Adrenal gland (tissue), 12 donors: ENCODE results near the gene DNAJB7. TPM values are rescaled to one million over a fixed set of nuclear protein-coding genes. Genes with fewer than 3 reads are reported as not detected.
A peak's percentile ranks its signal among the peaks of the same experiment; 100 is the strongest.

Source experiments
- DNase-seq, 7 donors: peaks; one replicate each; pipeline ENCODE4 v3.0.0-alpha.2; 2019 to 2020
- H3K27ac ChIP-seq, 5 donors: fragments of 200-600 bp; sonication (generic) in 4 of 5; 1 replicate in 3 of 5; 2 replicates in 2 of 5; pipeline versions ENCODE4 v1.5.1 to v1.8.0; 2016 to 2020; ENCODE audit warnings: mild to moderate bottlenecking in 1 of 5
- H3K27me3 ChIP-seq: fragments of 200-600 bp; 2 replicates; pipeline ENCODE4 v1.8.0; 2021
- H3K36me3 ChIP-seq, 2 donors: fragments of 200-600 bp; replicated peaks in 1 of 2; 1 replicate in 1 of 2; 2 replicates in 1 of 2; pipeline versions ENCODE4 v1.5.1 to v1.8.0; 2018 to 2022
- H3K4me1 ChIP-seq, 2 donors: fragments of 200-600 bp; replicated peaks in 1 of 2; 1 replicate in 1 of 2; 2 replicates in 1 of 2; pipeline versions ENCODE4 v1.5.1 to v1.8.0; 2018 to 2021
- H3K4me3 ChIP-seq, 4 donors: fragments of 200-600 bp; sonication (generic) in 3 of 4; one replicate each; pipeline ENCODE4 v1.5.1; 2016 to 2018
- H3K9me3 ChIP-seq, 3 donors: fragments of 200-600 bp; sonication (generic) in 1 of 3; replicated peaks in 1 of 3; 1 replicate in 2 of 3; 2 replicates in 1 of 3; pipeline versions ENCODE4 v1.5.1 to v1.8.0; 2016 to 2021
- CTCF ChIP-seq, 6 experiments: fragments of 450-650 bp in 4 of 6; fragments of 200-600 bp in 2 of 6; sonication (generic) in 1 of 6; IDR thresholded peaks; 1 replicate in 5 of 6; 2 replicates in 1 of 6; pipeline versions ENCODE4 v1.5.1 to v1.8.0; 2016 to 2021; ENCODE audit warnings: antibody characterized with exemption in 6 of 6, mild to moderate bottlenecking in 2 of 6, moderate library complexity in 1 of 6
- POLR2A ChIP-seq, 2 donors: fragments of 450-650 bp; IDR thresholded peaks; one replicate each; pipeline ENCODE4 v1.6.1; 2017; ENCODE audit warnings: antibody characterized with exemption in 2 of 2, mild to moderate bottlenecking in 2 of 2, moderate library complexity in 1 of 2
- WGBS, 4 donors: extraction: QIAGEN DNeasy Blood & Tissue Kit in 2 of 4; methylation state at CpG; one replicate each; pipeline versions ENCODE4 v1.1.5 to v1.1.7; 2013 to 2017; 5-methylcytosine and 5-hydroxymethylcytosine counted together
- intact Hi-C, 2 donors: fragments of 100-400 bp; cut with DNase I; formaldehyde crosslinking; loops; one replicate each; pipeline versions ENCODE4 v1.14.1 to v1.15.0; 2022 to 2023
- polyA plus RNA-seq, 3 donors: library from polyadenylated mRNA; stranded (reverse); fragments of 200-250 nt in 2 of 3; fragments of 350-450 nt in 1 of 3; fragmentation: Illumina TruSeq in 1 of 3; extraction: RNeasy Lipid Tissue Mini Kit (QIAGEN cat#74804) in 1 of 3; gene quantifications; one replicate each; pipeline ENCODE4 v1.2.3, GENCODE V29; 2013 to 2014
- total RNA-seq, 9 donors: library from RNA; depleted of rRNA in 4 of 9; stranded (reverse); fragments of >200 nt in 4 of 9; fragments of 120-200 nt in 1 of 9; fragmentation: NEBNext Ultra II Directional in 1 of 9; extraction: Animal tissue kit (Norgen Biotek cat#: 25700) in 1 of 9; gene quantifications; one replicate each; pipeline versions ENCODE4 v1.1.0 to v1.2.4, GENCODE V29; 2013 to 2023
- donor health status: healthy with polysubstance abuse.
- donor health status: Bipolar disorder and iron deficiency.
- donor health status: DM: yes; HTN: yes; CAD: no.
- donor health status: DM: no; HTN: no; CAD: no.
- donor health status: DM: no; HTN: no; CAD: no.
- donor health status: DM: yes; HTN: yes; CAD: no.

The DNAJB7 gene
- total and polyA plus RNA-seq, 12 donors: not detected

DNA sequence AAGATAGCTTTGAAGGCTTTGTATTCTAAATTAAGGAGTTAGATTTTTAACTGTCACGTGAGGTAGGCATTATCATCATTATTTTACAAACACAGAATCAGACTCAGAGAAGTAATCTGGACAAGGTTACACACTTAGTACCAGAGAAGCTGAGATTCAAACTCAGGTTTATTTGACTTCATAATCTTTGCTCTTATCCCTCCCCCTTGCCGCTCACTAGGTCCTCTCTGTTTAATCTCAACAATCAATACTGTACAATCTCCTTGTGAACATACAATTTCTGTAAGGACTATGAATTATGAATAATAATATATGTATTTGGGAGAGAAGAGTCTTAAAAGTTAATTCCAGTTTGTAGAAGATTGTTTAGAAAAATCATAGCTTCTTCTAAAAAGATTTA is 5.2 kb upstream of the DNAJB7 start:
- intact Hi-C loops: no loop called here
- TF ChIP-seq CTCF (IDR thresholded peaks at IDR 0.05) (no peak), POLR2A (IDR thresholded peaks at IDR 0.05) (no peak)
- Histone ChIP-seq H3K4me3 (no peak overlapping the region), H3K4me1 (peaks cover 0 to 7% of the 10 kb centered on the region in 2 donors), H3K36me3 (peaks cover 0 to 11% of the 10 kb centered on the region in 2 donors), H3K27ac (no peak overlapping the region), H3K9me3 (no peaks in the 10 kb centered on the region), H3K27me3 (no peaks in the 10 kb centered on the region)
- DNase-seq: no peak
- WGBS, 4 donors: 80 to 88% (median 81%) methylated on average over 2 of the region's 2 CpGs

GRCh38 chr22:40862537-40862936 is 624 bp upstream of the DNAJB7 start:
- H3K4me1 ChIP-seq: peaks cover 2 to 24% of the 10 kb centered on the region in 2 donors
- no peak for TF ChIP-seq CTCF (IDR thresholded peaks at IDR 0.05)
- no peak for TF ChIP-seq POLR2A (IDR thresholded peaks at IDR 0.05)
- WGBS, 4 donors: 91 to 95% (median 94%) methylated on average over 2 of the region's 2 CpGs
- H3K9me3 ChIP-seq: no peaks in the 10 kb centered on the region
- no peaks in the 10 kb centered on the region for H3K27me3 ChIP-seq
- DNase-seq: no peak
- no peaks in the 10 kb centered on the region for H3K36me3 ChIP-seq
- intact Hi-C loops: no loop called here
- no peak overlapping the region for H3K27ac ChIP-seq
- H3K4me3 ChIP-seq: no peak overlapping the region

- peak overlapping the region; percentile 17 to 99 (median 92) for H3K4me3 ChIP-seq
- H3K36me3 ChIP-seq: no peaks in the 10 kb centered on the region
- H3K27me3 ChIP-seq: no peaks in the 10 kb centered on the region
- H3K4me1 ChIP-seq: peaks cover 22 to 51% of the 10 kb centered on the region in 2 donors
- DNase-seq: no peak
- H3K27ac ChIP-seq: peak overlapping the region; percentile 93 to 99 (median 96)
- intact Hi-C loops: loop anchor here in 1 of 2 donors (10.0 kb wide), 1 partner anchor 307 kb away; no protein-coding TSS in a partner anchor
- WGBS, 4 donors: 4 to 5% (median 4%) methylated on average over 18 of the region's 18 CpGs
- no peaks in the 10 kb centered on the region for H3K9me3 ChIP-seq
- TF ChIP-seq POLR2A (IDR thresholded peaks at IDR 0.05): no peak
- no peak for TF ChIP-seq CTCF (IDR thresholded peaks at IDR 0.05)
These were observed 4.5 kb downstream of the DNAJB7 start for GRCh38 chr22:40857309-40857855.

- WGBS, 4 donors: 0% methylated on average over 4 to 63 of the region's 63 CpGs
- peaks cover 22 to 56% of the 10 kb centered on the region in 2 donors for H3K4me1 ChIP-seq
- peak within 1 kb of the TSS; percentile 89 to 99 (median 92) for H3K4me3 ChIP-seq
- TF ChIP-seq CTCF (IDR thresholded peaks at IDR 0.05): peak in 3 of 6 experiments; percentile 14 to 28 (median 20)
- TF ChIP-seq POLR2A (IDR thresholded peaks at IDR 0.05): peak; percentile 63 to 86
- intact Hi-C loops: loop anchor here in 1 of 2 donors (10.0 kb wide), 1 partner anchor 308 kb away; no protein-coding TSS in a partner anchor
- H3K27ac ChIP-seq: peak within 1 kb of the TSS; percentile 93 to 99 (median 96)
- H3K9me3 ChIP-seq: no peaks in the 10 kb centered on the region
- H3K27me3 ChIP-seq: no peaks in the 10 kb centered on the region
- no peaks in the 10 kb centered on the region for H3K36me3 ChIP-seq
- DNase-seq: peak; percentile 98 to 99 (median 99)
These were observed 5.2 kb downstream of the DNAJB7 start, which contains the start of the genes ST13 and XPNPEP3 for GRCh38 chr22:40856513-40857308. TSS of gene ST13 (minus strand) at chr22:40856639. CDS start at chr22:40856540, 99 bp downstream. TSS of gene XPNPEP3 (plus strand) at chr22:40857148. CDS start at chr22:40857182, 34 bp downstream.
